H1 (cell line): ENCODE data around the gene SDHAF2. TPM values are rescaled to one million over a fixed set of nuclear protein-coding genes. Genes with fewer than 3 reads are reported as not detected.

Source experiments
- ATF3 ChIP-seq: IDR thresholded peaks from 2 replicates; pipeline ENCODE4 v1.6.1; 2011; ENCODE audit warnings: low read depth, mild to moderate bottlenecking, low read length; ENCODE audit not compliant: insufficient read depth
- CEBPB ChIP-seq: IDR thresholded peaks from 2 replicates; pipeline ENCODE4 v1.6.1; 2012; ENCODE audit warnings: low read depth, low read length
- EGR1 ChIP-seq: IDR thresholded peaks from 2 replicates; pipeline ENCODE4 v1.6.1; 2011; ENCODE audit warnings: low read depth, low read length, borderline replicate concordance
- HDAC6 ChIP-seq: IDR thresholded peaks from one replicate; pipeline ENCODE4 v1.7.1; 2012; ENCODE audit warnings: low read depth, mild to moderate bottlenecking, inconsistent platforms, low read length, moderate library complexity
- RAD21 ChIP-seq, 2 experiments: IDR thresholded peaks in 1 of 2; conservative IDR thresholded peaks in 1 of 2; 2 replicates each; pipeline ENCODE4 v1.6.1; 2011; ENCODE audit warnings: low read depth in 2 of 2, low read length in 2 of 2, improper control_type of control experiment in 1 of 2, inconsistent platforms in 1 of 2, mild to moderate bottlenecking in 1 of 2, moderate library complexity in 1 of 2
- SAP30 ChIP-seq: fragments of 300-600 bp; sonication (generic); IDR thresholded peaks from 2 replicates; pipeline ENCODE4 v1.7.1; 2012; ENCODE audit warnings: low read length, moderate library complexity, mild to moderate bottlenecking, inconsistent platforms; ENCODE audit not compliant: insufficient read depth, insufficient replicate concordance
- SIX5 ChIP-seq: IDR thresholded peaks from 2 replicates; pipeline ENCODE4 v1.6.1; 2011; ENCODE audit warnings: mild to moderate bottlenecking, low read depth, low read length
- SP4 ChIP-seq: IDR thresholded peaks from 2 replicates; pipeline ENCODE4 v1.6.1; 2012; ENCODE audit warnings: low read length, inconsistent platforms
- TBP ChIP-seq: IDR thresholded peaks from 2 replicates; pipeline ENCODE4 v1.6.1; 2011; ENCODE audit warnings: low read depth, low read length, improper control_type of control experiment
- polyA plus RNA-seq, 7 experiments: library from polyadenylated mRNA; depleted of rRNA in 3 of 7; stranded (reverse) in 5 of 7; unstranded in 2 of 7; fragments of >200 nt in 5 of 7; fragments of 200-250 nt in 2 of 7; gene quantifications; 1 replicate in 5 of 7; 2 replicates in 1 of 7; 4 replicates in 1 of 7; pipeline versions ENCODE4 v1.2.1 to v1.2.3, GENCODE V29; 2011 to 2013; ENCODE audit warnings: missing spikeins in 2 of 7, mixed read lengths in 2 of 7
- total RNA-seq: library from RNA; stranded (reverse); fragmentation: NEBNext Ultra II Directional; extraction: Animal tissue kit (Norgen Biotek cat#: 25700); gene quantifications from 2 replicates; pipeline ENCODE4 v1.2.1, GENCODE V29; 2021

Gene SDHAF2
- total and polyA plus RNA-seq, 2 of the 8 experiments (the other 6 are each of a cell fraction or from before 2014, with no cell fraction given) = 41.0 to 114 TPM

DNA sequence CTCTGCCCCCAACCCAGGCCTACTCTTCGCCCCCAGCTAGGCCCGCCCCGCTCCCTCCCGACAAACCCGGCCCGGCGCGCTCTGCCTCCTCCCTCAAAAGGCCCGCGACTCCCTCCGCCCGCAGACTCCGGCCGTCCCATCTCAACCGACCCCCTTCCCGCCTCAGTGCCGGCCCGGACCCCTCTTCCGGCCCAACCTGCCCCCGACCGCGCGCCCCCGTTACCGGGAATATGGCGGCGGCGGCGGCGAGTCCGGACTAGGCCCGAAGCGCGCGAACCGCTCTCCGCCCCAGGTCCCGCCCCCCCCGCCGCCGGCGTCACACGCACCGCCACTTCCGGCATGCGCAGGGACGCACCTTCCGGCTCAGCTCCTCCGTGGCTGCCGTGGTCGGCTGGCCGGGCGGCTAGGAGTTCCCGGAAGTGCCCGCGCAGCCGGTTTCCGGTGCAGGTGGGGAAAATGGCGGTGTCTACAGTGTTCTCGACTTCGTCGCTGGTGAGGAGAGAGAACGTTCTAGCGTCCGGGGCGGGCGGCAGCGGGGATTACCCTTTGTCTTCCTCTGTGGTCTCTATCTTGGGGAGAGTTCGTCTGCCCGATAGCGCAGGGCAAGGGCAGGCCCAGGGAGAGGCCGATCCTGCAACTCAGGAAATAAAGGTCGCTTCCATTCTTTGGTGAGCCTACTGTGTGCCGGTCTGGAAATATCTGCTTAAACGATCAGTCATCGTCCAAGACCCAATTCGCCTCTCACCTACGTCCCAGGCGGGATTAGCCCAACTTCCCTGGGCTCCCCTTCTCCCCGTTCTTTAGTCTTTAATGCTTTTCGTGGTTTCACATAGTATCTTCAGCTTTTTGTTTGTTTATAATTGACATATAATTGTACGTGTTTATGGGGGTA, at the start of gene SDHAF2, which contains the start of gene CPSF7 (continued):
- no peak for TF ChIP-seq SIX5
- peak; percentile 94 for TF ChIP-seq EGR1
- no peak for TF ChIP-seq CEBPB
- no peak for TF ChIP-seq RAD21 (IDR thresholded peaks at IDR 0.05 in 1 of 2, conservative IDR thresholded peaks at IDR 0.05 in 1 of 2; ENCODE audit: low read depth in 2 of 2, low read length in 2 of 2)
- no peak for TF ChIP-seq SP4
- no peak for TF ChIP-seq SAP30
- TF ChIP-seq HDAC6 = no peak
- no peak for TF ChIP-seq ATF3
- peak; percentile 84 for TF ChIP-seq TBP
